Naive thymus-derived CD4-positive, alpha-beta T cell (primary cell): ENCODE measurements around the gene ARHGEF26. TPM values are rescaled to one million over a fixed set of nuclear protein-coding genes. Genes with fewer than 3 reads are reported as not detected.

Experiments used
- ATAC-seq: fragments of 150-1000 bp; cut with Tn5 transposase; 2 replicates; pipeline ENCODE4 v1.10.0; 2021; ENCODE audit warnings: mild to moderate bottlenecking, moderate library complexity
- CTCF ChIA-PET: fragments of 350-600 bp; sonication (Branson Sonifier 250); formaldehyde crosslinking; loops from one replicate; lab custom pipeline; 2021; ENCODE audit warnings: antibody characterized with exemption; lab: Charles Lee
- POLR2A ChIA-PET: fragments of 350-600 bp; sonication (Branson Sonifier 250); formaldehyde crosslinking; loops from one replicate; lab custom pipeline; 2021; ENCODE audit warnings: antibody characterized with exemption, inconsistent platforms; lab: Charles Lee
- DNase-seq, 9 donors: peaks; one replicate each; pipeline versions ENCODE4 v3.0.0 to v3.0.0-alpha.2; 2020 to 2022; ENCODE audit warnings: mixed read lengths in 1 of 9
- H3K27ac ChIP-seq: one replicate; pipeline ENCODE4 v1.7.0; 2013; ENCODE audit warnings: mild to moderate bottlenecking, low read depth, low read length, moderate library complexity
- H3K27me3 ChIP-seq, 2 donors: one replicate each; pipeline ENCODE4 v1.7.0; 2013; ENCODE audit warnings: low read length in 2 of 2, mild to moderate bottlenecking in 2 of 2, moderate library complexity in 2 of 2; ENCODE audit not compliant: control insufficient read depth in 2 of 2, insufficient read depth in 2 of 2
- H3K36me3 ChIP-seq, 3 experiments: 1 replicate in 2 of 3; 2 replicates in 1 of 3; pipeline ENCODE4 v1.7.0; 2013; ENCODE audit warnings: low read length in 3 of 3, mild to moderate bottlenecking in 3 of 3, moderate library complexity in 1 of 3; ENCODE audit not compliant: insufficient read depth in 3 of 3, control insufficient read depth in 2 of 3
- H3K4me1 ChIP-seq, 2 donors: one replicate each; pipeline ENCODE4 v1.7.0; 2013; ENCODE audit warnings: low read length in 2 of 2, mild to moderate bottlenecking in 2 of 2, moderate library complexity in 1 of 2; ENCODE audit not compliant: control insufficient read depth in 2 of 2, insufficient read depth in 2 of 2
- H3K4me3 ChIP-seq: 2 replicates; pipeline ENCODE4 v1.7.0; 2013; ENCODE audit warnings: mild to moderate bottlenecking, low read length
- H3K9me3 ChIP-seq, 3 experiments: 1 replicate in 2 of 3; 2 replicates in 1 of 3; pipeline ENCODE4 v1.7.0; 2013; ENCODE audit warnings: low read length in 3 of 3; ENCODE audit not compliant: control insufficient read depth in 2 of 3
- H3K27ac Mint-ChIP-seq, 9 donors: one replicate each; pipeline ENCODE4 v1.8.0; 2020 to 2022; ENCODE audit warnings: mixed read lengths in 9 of 9, mild to moderate bottlenecking in 8 of 9, moderate library complexity in 5 of 9, inconsistent platforms in 2 of 9
- H3K27me3 Mint-ChIP-seq, 5 donors: one replicate each; pipeline ENCODE4 v1.8.0; 2021 to 2022; ENCODE audit warnings: mixed read lengths in 5 of 5, mild to moderate bottlenecking in 1 of 5
- H3K36me3 Mint-ChIP-seq, 5 donors: one replicate each; pipeline ENCODE4 v1.8.0; 2020 to 2022; ENCODE audit warnings: mixed read lengths in 5 of 5, mild to moderate bottlenecking in 3 of 5, inconsistent platforms in 1 of 5
- H3K4me1 Mint-ChIP-seq, 7 donors: one replicate each; pipeline ENCODE4 v1.8.0; 2020 to 2022; ENCODE audit warnings: mixed read lengths in 7 of 7, mild to moderate bottlenecking in 3 of 7, inconsistent platforms in 1 of 7
- H3K4me3 Mint-ChIP-seq, 10 donors: one replicate each; pipeline ENCODE4 v1.8.0; 2020 to 2022; ENCODE audit warnings: mild to moderate bottlenecking in 10 of 10, mixed read lengths in 10 of 10, moderate library complexity in 6 of 10, inconsistent platforms in 2 of 10
- H3K9me3 Mint-ChIP-seq, 11 donors: one replicate each; pipeline ENCODE4 v1.8.0; 2020 to 2022; ENCODE audit warnings: mixed read lengths in 11 of 11, mild to moderate bottlenecking in 4 of 11, inconsistent platforms in 1 of 11, moderate library complexity in 1 of 11
- intact Hi-C, 2 donors: fragments of 100-400 bp; cut with micrococcal nuclease; formaldehyde crosslinking; loops; one replicate each; pipeline ENCODE4 v1.15.1; 2023
- polyA plus RNA-seq, 2 donors: library from polyadenylated mRNA; unstranded; fragments of 300-500 nt; fragmentation: Illumina TruSeq; gene quantifications; one replicate each; pipeline ENCODE4 v1.2.3, GENCODE V29; 2021
- total RNA-seq, 6 experiments: library from RNA in 5 of 6; stranded (reverse) in 5 of 6; gene quantifications; 1 replicate in 5 of 6; 2 replicates in 1 of 6; pipeline ENCODE4 v1.2.3 and lab custom pipeline; 2021 to 2026

ARHGEF26 gene
- total and polyA plus RNA-seq, 7 experiments from 2014 or later, result 0.08 to 0.35 (median 0.12) TPM; not detected in 3

GRCh38 chr3:154223519-154223918, 102.3 kb downstream of the ARHGEF26 start:
- ATAC-seq (no peak), DNase-seq (no peak)
- Mint-ChIP-seq H3K36me3 (no peaks in the 10 kb centered on the region), H3K9me3 (no peaks in the 10 kb centered on the region), H3K4me3 (no peak overlapping the region), H3K27ac (no peak overlapping the region), H3K27me3 (peaks cover 0 to 5% (median 3%) of the 10 kb centered on the region in 5 donors), H3K4me1 (no peaks in the 10 kb centered on the region)
- no peak overlapping the region for H3K4me3 ChIP-seq
- H3K27ac ChIP-seq, result no peak overlapping the region
- ChIA-PET CTCF (interaction anchor here (0.7 kb wide), 1 partner anchor 1220 kb away, joined by 3 read pairs; no protein-coding TSS in a partner anchor), POLR2A (no interaction called here)
- no peaks in the 10 kb centered on the region for H3K9me3 ChIP-seq
- no peaks in the 10 kb centered on the region for H3K4me1 ChIP-seq
- no peaks in the 10 kb centered on the region for H3K27me3 ChIP-seq
- intact Hi-C loops, result loop anchor here in 1 of 2 donors (10.0 kb wide), 1 partner anchor 1071 kb away; the partner anchor contains the start of gene STRIT1
- H3K36me3 ChIP-seq, result no peaks in the 10 kb centered on the region

- POLR2A ChIA-PET, result no interaction called here
- intact Hi-C loops, result loop anchor here in 1 of 2 donors (10.0 kb wide), 1 partner anchor 1070 kb away; the partner anchor contains the start of gene STRIT1
These were observed 103.2 kb downstream of the ARHGEF26 start for GRCh38 chr3:154224366-154224765.

GRCh38 chr3:154224866-154225265, 103.7 kb downstream of the ARHGEF26 start:
- POLR2A ChIA-PET, result no interaction called here
- CTCF ChIA-PET, result interaction anchor here (0.7 kb wide), 1 partner anchor 242 kb away, joined by 3 read pairs; no protein-coding TSS in a partner anchor
- Mint-ChIP-seq H3K9me3 (no peaks in the 10 kb centered on the region), H3K27me3 (peaks cover 0 to 5% (median 3%) of the 10 kb centered on the region in 5 donors), H3K36me3 (no peaks in the 10 kb centered on the region), H3K4me3 (no peak overlapping the region), H3K4me1 (no peaks in the 10 kb centered on the region), H3K27ac (no peak overlapping the region)
- no peaks in the 10 kb centered on the region for H3K4me1 ChIP-seq
- ATAC-seq (no peak), DNase-seq (no peak)
- no peak overlapping the region for H3K27ac ChIP-seq
- intact Hi-C loops, result loop anchor here in 1 of 2 donors (10.0 kb wide), 1 partner anchor 1070 kb away; the partner anchor contains the start of gene STRIT1
- H3K9me3 ChIP-seq, result no peaks in the 10 kb centered on the region
- no peak overlapping the region for H3K4me3 ChIP-seq
- no peaks in the 10 kb centered on the region for H3K27me3 ChIP-seq
- no peaks in the 10 kb centered on the region for H3K36me3 ChIP-seq

More at GRCh38 chr3:154224366-154224765, 103.2 kb downstream of the ARHGEF26 start:
- CTCF ChIA-PET, result interaction anchor here (0.7 kb wide), 1 partner anchor 242 kb away, joined by 3 read pairs; no protein-coding TSS in a partner anchor
- no peaks in the 10 kb centered on the region for H3K36me3 ChIP-seq
- H3K27me3 ChIP-seq, result no peaks in the 10 kb centered on the region
- Mint-ChIP-seq H3K27me3 (peaks cover 0 to 5% (median 3%) of the 10 kb centered on the region in 5 donors), H3K4me3 (no peak overlapping the region), H3K27ac (no peak overlapping the region), H3K9me3 (no peaks in the 10 kb centered on the region), H3K4me1 (no peaks in the 10 kb centered on the region), H3K36me3 (no peaks in the 10 kb centered on the region)
- H3K27ac ChIP-seq, result no peak overlapping the region
- no peaks in the 10 kb centered on the region for H3K9me3 ChIP-seq
- H3K4me3 ChIP-seq, result no peak overlapping the region
- DNase-seq (no peak), ATAC-seq (no peak)
- no peaks in the 10 kb centered on the region for H3K4me1 ChIP-seq

- H3K4me3 Mint-ChIP-seq, result no peak overlapping the region
- no peaks in the 10 kb centered on the region for H3K9me3 ChIP-seq
- H3K27ac ChIP-seq, result no peak overlapping the region
- no peaks in the 10 kb centered on the region for H3K36me3 Mint-ChIP-seq
- CTCF ChIA-PET, result no interaction called here
- no peak for DNase-seq
- H3K36me3 ChIP-seq, result no peaks in the 10 kb centered on the region
- no peaks in the 10 kb centered on the region for H3K4me1 ChIP-seq
- no peaks in the 10 kb centered on the region for H3K9me3 Mint-ChIP-seq
- intact Hi-C loops, result loop anchor here in 1 of 2 donors (10.0 kb wide), 1 partner anchor 1069 kb away; the partner anchor contains the start of gene STRIT1
- no peaks in the 10 kb centered on the region for H3K4me1 Mint-ChIP-seq
- POLR2A ChIA-PET, result no interaction called here
- no peak overlapping the region for H3K4me3 ChIP-seq
- H3K27ac Mint-ChIP-seq, result no peak overlapping the region
- H3K27me3 ChIP-seq, result no peaks in the 10 kb centered on the region
- no peak for ATAC-seq
- peaks cover 0 to 5% (median 3%) of the 10 kb centered on the region in 5 donors for H3K27me3 Mint-ChIP-seq
These were observed 104.3 kb downstream of the ARHGEF26 start for GRCh38 chr3:154225536-154225935.

GRCh38 chr3:154227531-154227930, 106.3 kb downstream of the ARHGEF26 start:
- H3K9me3 ChIP-seq, result no peaks in the 10 kb centered on the region
- H3K4me3 ChIP-seq, result no peak overlapping the region
- Mint-ChIP-seq H3K27ac (no peak overlapping the region), H3K4me1 (no peaks in the 10 kb centered on the region), H3K36me3 (no peaks in the 10 kb centered on the region), H3K27me3 (peaks cover 0 to 7% (median 3%) of the 10 kb centered on the region in 5 donors), H3K4me3 (no peak overlapping the region), H3K9me3 (no peaks in the 10 kb centered on the region)
- CTCF ChIA-PET, result no interaction called here
- no peaks in the 10 kb centered on the region for H3K27me3 ChIP-seq
- DNase-seq (no peak), ATAC-seq (no peak)
- no peaks in the 10 kb centered on the region for H3K36me3 ChIP-seq
- no peaks in the 10 kb centered on the region for H3K4me1 ChIP-seq
- POLR2A ChIA-PET, result no interaction called here
- intact Hi-C loops, result loop anchor here in 1 of 2 donors (10.0 kb wide), 1 partner anchor 1067 kb away; the partner anchor contains the start of gene STRIT1
- no peak overlapping the region for H3K27ac ChIP-seq

- H3K36me3 Mint-ChIP-seq, result no peaks in the 10 kb centered on the region
- ChIA-PET CTCF (no interaction called here), POLR2A (no interaction called here)
- no peaks in the 10 kb centered on the region for H3K9me3 Mint-ChIP-seq
- Histone ChIP-seq H3K27me3 (no peaks in the 10 kb centered on the region), H3K9me3 (no peaks in the 10 kb centered on the region), H3K36me3 (no peaks in the 10 kb centered on the region), H3K4me1 (no peaks in the 10 kb centered on the region), H3K4me3 (no peak overlapping the region), H3K27ac (no peak overlapping the region)
- H3K27me3 Mint-ChIP-seq, result peaks cover 4 to 16% (median 6%) of the 10 kb centered on the region in 5 donors
- ATAC-seq (no peak), DNase-seq (no peak)
- H3K4me1 Mint-ChIP-seq, result no peaks in the 10 kb centered on the region
- H3K4me3 Mint-ChIP-seq, result no peak overlapping the region
- H3K27ac Mint-ChIP-seq, result no peak overlapping the region
- intact Hi-C loops, result loop anchor here in 1 of 2 donors (10.0 kb wide), 1 partner anchor 1066 kb away; the partner anchor contains the start of gene STRIT1
These were observed 107.5 kb downstream of the ARHGEF26 start for GRCh38 chr3:154228561-154229216.
